Measurements from ENCODE around the gene IL4R. TPM values are rescaled to one million over a fixed set of nuclear protein-coding genes. Genes with fewer than 3 reads are reported as not detected.

IL4R gene
- total and polyA plus RNA-seq, 2 of the 8 experiments (the other 6 are each of a cell fraction or from before 2014, with no cell fraction given) = 29.1 to 29.4 TPM

DNA sequence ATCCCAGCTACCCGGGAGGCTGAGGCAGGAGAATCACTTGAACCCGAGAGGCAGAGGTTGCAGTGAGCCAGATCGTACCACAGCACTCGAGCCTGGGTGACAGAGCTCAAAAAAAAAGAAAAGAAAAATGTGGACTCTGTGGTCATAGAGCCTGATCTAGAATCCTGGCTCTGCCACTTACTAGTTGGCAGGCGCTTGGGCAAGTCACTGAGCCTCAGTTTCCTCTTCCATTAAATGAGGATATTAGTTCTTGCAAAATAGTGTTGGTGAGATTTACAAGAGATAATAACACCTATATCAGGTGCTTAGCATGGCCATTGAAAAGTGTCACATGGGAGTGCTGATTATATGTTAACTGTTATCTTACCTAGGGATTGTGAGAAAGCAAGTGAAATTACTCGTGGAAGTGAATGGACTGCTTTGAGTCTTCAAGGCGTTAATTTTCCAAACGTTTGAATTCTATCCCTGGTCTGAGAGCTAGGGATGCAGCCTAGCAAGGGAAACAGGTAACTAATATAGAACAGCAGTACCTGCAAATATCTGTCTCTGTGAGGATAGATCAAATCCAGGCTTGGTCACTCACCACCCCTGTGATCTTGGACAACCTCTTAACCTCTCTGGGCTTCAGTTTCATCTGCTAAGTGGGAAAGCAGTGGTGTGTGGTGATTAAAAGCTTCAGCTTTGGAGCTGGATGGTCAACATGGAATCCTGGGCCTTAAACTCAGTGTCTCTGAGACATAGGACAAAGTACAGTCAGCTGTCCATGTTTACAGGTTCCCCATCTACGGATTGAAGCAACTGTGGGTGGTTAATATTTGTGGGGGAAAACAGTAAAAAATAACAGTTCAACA, 44.2 kb upstream of the IL4R start (continued):
- no peak for TF ChIP-seq RNF2 (IDR thresholded peaks at IDR 0.05; ENCODE audit: borderline replicate concordance, low read depth, low read length, missing control alignments, poor library complexity, severe bottlenecking)
- TF ChIP-seq CREB1 (IDR thresholded peaks at IDR 0.05) = no peak

All from H1 (cell line).